Uterine smooth muscle cell (primary cell): ENCODE results near the gene SCFD1. TPM values are rescaled to one million over a fixed set of nuclear protein-coding genes. Genes with fewer than 3 reads are reported as not detected.

ENCODE experiments used
- total RNA-seq: library from RNA; depleted of rRNA; stranded (reverse); fragments of >200 nt; gene quantifications from 2 replicates; pipeline ENCODE4 v1.2.3, GENCODE V29; 2014

Gene SCFD1
- 141 and 157 TPM in 2 replicates for total RNA-seq

GRCh38 chr14:30621940-30622830 lies at the start of gene SCFD1:
TSS of gene SCFD1 (plus strand) at chr14:30622319. CDS start at chr14:30622339, 20 bp downstream.

Other genes starting within 250 kb of the SCFD1 start
- 29.5 and 42.6 TPM in 2 replicates for gene G2E3, start 63.2 kb upstream of the SCFD1 start, total RNA-seq